HG03565 (cell line): ENCODE results near the gene STAT5A.
A peak's percentile ranks its signal among the peaks of the same experiment; 100 is the strongest.
"Not testable (repeated sequence)": the region's sequence is repeated elsewhere in the genome, so short reads cannot be mapped to it uniquely, and the experiment has no call there.

Source experiments
- ATAC-seq: cut with Tn5 transposase; IDR thresholded peaks from one replicate; pipeline ENCODE4 v1.9.1; 2021; ENCODE audit warnings: mild to moderate bottlenecking, moderate library complexity; ENCODE audit not compliant: unreplicated experiment

The STAT5A gene

DNA sequence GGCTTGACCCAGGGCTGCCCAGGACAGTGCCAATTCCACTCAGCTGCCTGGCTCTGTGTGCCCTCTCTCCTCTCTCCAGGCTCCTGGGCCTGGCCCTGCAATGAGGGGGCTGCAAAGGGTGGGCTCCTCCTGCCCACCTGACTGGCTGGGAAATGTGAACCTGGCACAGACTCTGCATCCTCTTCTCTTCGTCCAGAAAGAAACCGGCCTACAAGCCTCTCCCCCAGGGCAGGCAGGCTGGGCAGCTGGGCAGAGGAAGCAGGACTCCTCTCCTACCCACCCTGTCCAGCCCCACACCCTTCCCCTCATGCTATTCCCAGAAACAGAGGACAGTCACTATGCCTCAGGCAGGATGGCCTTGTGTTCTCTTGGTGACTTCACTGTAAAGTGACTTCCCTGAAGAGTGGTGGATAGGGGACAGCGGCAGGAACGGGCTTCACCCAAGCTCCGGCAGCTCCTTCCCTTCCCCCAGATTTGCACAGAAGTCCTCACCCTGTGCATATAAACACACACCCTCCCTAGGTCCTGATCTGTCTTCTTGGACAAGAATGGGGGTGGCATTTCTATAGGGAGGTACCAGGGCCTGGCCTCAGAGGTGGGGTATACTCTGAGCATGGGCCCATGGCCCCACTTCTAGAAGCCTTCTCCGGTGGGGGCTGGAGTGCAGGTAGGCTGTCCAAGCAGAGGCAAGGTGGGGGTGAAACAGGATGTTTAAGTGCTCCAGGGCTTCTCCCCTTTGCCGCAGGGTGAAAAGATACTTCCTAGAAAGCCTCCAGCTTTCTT lies 4.9 kb upstream of the STAT5A start:
- ATAC-seq: no peak

DNA sequence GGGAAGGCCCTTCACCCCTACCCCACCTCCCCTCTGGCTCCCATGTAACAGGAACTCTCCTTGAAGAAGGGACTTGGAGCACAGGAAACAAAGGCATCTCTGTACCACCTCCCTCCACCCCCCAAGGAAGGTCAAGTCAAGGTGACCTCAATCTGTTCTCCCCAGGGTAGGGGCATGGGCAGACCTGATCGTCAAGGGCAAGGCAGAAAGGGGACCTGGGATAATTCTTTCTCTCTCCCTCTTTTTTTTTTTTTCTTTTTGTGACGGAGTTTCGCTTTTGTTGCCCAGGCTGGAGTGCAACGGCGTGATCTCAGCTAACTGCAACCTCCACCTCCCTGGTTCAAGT lies 4.3 kb upstream of the STAT5A start:
- no peak for ATAC-seq

DNA sequence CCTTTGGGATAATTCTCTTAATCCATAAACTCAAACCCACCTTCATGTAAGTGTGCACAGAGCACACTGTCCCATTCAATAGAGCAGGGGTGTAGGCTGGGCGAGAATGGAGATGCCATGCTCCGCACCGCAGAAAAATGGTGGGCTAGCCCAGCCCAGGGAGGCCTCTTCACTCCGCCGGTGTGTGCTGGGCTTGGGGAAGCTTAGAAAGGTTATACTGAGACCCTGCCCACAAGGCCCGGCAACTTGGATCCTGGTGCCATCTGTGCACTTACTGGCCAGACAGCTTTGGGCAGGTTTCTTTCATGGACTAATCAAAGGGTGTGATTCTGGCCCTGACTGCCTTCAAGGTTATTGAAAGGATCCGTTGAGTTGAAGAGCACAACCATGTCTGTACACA lies 3.7 kb upstream of the STAT5A start:
- no peak for ATAC-seq

DNA sequence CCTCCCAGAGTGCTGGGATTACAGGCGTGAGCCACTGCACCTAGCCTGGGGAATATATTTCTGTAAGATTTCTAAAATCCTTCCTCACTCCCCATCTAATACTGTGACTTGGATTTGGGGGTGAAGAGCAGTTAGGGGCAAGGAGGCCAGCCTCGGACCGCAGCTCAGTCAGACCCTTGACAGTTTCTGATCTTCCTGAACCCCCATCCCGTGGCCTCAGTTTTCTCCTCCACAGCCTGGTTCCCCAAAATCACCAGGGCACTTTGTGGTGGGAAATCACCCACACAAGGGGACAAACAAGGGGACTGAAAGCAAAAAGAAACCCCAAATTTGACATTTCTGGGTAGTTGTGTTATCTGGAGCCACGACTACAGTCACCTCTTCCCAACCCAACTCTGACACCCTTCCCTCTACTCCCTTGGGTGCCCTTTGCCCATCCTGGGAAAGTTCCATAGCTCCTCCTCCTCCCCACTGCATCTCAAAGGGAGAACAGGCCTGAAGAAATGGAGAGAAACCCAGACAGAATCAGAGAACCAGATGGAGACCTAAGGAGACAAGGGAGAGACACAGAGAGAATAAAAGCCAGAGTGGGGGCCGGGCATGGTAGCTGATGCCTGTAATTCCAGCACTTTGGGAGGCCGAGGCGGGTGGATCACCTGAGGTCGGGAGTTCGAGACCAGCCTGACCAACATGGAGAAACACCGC lies 2.8 kb upstream of the STAT5A start:
- ATAC-seq: no peak

DNA sequence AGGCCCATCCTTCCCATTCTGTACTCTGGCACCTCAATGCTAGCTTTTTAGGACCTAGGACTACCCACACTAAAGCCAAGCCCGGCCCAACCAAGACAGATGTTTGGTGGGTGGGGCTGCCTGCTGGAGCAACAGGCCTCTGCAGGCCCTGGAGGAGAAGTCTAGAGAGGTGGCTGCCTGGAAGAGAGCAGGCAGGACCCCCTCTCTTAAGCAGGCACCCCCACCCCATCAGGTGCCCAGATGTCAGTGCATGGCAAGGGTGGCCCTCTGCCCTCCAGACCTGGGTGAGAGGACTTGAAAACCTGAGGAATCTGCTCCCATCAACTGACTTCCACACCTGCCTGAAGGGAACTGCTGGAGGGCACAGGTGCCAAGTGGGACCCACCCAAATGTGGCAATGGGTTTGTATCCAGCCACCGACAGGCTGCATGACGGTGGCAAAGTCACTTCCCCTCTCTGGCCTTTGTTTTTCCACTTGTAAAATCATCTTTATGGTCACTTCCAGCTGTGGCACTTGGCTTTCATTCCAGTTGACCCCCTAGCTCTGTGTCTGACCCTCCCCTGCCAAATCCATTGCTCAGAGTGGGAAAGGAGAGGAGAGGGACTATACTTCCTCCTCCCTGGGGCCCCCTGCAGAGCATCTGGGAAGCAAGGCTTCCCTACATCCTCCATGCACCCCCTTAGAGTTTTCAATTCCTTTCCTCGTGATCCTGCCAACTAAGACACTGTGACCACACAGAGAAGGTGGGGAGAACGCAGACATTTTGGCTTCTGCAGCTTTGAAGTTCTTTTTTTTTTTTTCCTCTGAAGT lies 1.7 kb upstream of the STAT5A start:
- ATAC-seq: no peak

DNA sequence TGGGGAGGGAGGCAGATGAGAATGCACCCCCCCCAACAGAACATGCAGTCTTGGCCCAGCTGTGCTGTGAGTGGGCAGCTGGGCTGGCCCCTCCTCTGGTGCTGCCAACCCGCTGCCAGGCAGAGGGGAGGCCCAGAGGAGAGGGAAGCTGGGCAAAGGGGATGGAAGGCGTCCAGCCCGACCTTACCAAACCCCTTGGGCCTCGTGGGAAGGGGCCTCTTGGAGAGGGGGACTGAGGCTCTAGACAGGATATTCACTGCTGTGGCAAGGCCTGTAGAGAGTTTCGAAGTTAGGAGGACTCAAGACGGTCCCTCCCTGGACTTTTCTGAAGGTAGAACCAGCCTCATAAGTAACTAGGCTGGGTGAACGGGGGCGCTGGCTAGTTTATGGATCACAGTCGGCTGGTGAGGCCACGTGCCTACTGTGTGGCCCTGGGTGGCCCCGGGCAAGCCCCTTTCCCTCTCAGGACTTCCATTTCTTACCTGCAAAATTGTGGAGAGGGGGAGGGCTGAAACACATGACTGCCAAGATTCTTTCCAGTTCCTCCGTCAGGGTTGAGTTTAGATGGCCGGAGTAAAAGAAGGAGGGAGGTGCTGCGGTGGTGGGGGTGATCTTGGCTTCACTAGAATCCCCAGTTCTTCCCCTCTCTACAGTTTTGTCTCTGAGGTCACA lies 857 bp upstream of the STAT5A start:
- no peak for ATAC-seq

DNA sequence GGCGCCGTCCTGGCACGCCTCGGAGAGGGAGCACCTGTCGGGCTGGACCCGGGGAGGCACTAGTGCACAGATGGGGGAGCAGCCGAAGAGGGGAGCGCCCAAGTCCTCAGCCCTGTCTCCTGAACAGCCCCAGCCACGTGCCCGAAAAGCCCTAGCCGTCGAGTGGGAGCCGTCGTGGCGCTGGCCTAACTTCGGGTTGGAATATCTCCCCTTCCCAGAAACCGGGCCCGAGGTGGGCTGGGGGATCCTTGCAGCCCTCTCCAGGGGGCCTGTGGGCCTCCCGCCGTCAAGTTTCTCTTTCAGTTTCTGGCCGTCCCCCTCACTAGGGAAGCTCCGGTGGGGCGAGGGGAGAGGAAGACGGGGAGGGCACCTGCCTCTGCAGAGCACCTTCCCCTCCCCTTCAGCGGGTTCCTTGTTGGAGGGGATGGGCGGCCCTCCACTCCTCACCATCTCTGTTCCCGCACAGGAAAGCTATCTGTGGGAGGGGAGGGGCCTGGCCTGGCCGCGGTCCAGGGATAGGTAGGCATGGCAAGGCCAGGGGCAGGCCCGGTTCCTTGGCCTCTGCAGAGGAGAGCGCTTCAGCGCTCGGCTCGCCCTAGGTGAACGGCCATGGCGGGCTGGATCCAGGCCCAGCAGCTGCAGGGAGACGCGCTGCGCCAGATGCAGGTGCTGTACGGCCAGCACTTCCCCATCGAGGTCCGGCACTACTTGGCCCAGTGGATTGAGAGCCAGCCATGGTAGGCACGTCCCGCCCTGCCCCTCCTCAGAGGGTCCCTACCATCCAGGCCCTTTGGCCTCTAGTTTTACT lies 709 bp downstream of the STAT5A start:
- ATAC-seq: peak; percentile 10

DNA sequence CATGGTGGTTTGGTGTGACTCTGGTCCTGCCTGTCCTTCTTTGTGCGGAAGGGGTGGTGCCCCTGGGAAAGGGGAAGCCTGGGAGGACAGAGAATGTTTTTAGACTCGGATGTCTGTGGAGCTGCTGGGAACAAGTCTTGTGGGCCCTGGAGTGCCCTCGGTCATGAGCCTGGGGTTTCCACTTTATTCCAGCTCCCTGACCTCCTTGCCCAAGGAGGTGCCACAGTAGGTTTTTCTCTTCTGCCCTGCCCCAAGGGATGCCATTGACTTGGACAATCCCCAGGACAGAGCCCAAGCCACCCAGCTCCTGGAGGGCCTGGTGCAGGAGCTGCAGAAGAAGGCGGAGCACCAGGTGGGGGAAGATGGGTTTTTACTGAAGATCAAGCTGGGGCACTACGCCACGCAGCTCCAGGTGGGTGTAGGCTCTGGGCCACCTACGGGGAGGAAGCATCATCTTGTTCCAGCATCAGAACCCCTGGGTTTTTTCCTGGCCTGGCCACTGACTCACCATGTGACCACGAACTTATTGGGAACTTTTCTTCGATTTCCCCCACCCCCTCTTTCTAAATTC lies 1.4 kb downstream of the STAT5A start:
- no peak for ATAC-seq

DNA sequence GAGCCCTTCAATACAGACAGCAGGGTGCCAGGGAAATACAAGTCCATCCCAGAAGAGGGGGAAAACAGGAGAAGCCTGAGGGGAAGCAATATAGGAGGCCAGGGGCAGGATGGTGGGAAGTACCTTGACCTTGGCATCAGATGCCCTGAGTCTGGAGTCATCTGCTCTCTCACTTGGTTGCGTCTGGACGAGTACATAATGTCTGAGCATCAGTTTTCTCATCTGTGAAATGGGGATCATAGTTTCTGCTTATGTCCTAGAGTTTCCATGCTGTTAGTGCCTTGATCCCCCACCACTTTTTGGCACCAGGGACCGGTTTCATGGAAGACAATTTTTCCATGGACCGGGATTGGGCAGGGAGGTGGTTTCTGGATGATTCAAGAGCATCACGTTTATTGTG lies 2.3 kb downstream of the STAT5A start:
- ATAC-seq: no peak

DNA sequence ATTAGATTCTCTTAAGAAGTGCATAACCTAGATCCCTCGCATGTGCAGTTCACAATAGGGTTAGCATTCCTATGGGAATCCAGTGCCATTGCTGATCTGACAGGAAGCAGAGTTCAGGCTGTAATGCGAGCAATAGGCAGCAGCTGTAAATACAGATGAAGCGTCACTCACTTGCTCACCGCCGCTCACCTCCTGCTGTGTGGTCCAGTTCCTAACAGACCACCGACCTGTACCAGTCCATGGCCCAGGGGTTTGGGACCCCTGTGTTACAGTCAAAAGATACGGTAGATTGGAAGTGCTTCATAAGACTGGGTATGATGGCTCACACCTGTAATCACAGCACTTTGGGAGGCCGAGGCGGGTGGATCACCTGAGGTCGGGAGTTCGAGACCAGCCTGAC lies 2.8 kb downstream of the STAT5A start:
- no peak for ATAC-seq

DNA sequence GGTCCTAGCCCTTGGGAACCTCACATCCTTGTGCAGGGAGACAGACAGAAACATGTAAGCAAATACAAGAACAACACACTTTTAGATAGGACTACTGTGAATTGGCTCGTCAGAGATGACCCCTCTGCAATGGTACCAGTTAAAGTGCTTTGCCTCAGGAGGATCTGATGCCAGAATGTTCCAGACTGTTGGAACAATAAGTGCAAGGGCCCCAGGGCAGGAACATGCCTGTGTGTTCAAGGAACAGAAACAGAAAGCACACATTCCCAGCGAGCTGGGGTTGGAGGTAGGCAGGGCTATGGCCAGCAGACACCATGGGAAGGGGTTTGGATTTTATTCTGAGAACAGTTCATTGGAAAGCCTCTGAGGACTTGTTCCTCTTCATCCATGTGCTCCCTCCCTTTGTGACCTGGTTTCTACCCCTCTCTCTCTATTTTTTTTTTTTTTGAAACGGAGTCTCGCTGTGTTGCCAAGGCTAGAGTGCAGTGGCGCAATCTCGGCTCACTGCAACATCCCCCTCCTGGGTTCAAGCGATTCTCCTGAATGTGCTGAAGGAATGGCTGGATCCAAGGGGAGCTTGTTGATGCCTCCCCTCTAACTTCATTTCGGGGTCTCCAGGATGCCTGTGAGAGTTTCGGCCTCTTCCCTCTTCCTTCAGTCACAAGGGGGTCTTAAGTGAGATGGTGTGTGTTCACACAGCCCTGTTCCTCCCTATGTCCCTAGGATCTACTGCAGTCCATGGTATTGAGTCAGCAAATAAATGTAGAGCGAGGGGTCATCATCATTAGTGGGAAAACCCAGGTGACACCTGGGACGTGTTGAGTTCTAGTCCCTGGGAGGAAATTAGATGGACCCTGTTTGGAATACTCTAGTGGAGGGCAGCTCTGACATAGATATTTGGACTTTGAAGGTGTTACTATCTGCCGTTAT lies 6.4 kb downstream of the STAT5A start:
- ATAC-seq: no peak

DNA sequence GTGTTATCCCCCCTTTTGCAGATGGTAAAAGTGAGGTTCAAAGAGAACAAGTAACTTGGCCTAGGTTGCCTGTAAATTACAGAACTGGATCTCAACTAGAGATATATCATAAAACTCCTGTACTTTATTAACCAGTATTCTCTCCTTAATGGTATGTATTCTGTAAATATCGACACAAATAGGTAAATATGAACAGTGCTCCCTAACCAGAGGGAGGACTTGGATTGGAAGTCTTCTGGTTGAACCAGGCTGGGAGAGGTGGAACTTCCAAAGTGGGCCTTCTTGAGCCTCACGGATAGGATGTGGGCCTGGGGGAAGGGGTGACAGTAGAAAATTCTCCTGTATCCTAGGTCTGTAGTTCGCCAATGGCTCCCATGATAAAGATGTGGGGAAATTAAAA lies 7.7 kb downstream of the STAT5A start:
- no peak for ATAC-seq

DNA sequence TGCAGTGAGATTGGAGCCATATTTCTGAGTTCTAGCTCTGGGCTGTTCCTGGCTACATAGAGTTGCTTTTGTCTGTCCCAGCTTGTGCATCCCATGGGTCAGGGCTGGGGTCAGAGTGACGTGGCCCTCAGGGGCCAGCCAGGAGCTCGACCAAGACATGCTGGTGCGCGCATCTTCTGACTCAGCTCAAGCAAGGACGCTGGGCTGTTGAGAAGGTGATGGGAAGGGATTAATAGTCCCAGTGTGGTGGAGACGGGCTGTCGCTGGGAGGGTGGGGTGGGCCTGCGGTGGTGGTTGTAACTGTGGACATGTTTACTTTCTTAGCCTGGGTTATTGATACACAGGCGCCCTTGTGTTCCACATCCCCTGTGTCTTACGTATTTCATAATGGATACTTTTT lies 9.5 kb downstream of the STAT5A start:
- ATAC-seq: not testable (repeated sequence)

DNA sequence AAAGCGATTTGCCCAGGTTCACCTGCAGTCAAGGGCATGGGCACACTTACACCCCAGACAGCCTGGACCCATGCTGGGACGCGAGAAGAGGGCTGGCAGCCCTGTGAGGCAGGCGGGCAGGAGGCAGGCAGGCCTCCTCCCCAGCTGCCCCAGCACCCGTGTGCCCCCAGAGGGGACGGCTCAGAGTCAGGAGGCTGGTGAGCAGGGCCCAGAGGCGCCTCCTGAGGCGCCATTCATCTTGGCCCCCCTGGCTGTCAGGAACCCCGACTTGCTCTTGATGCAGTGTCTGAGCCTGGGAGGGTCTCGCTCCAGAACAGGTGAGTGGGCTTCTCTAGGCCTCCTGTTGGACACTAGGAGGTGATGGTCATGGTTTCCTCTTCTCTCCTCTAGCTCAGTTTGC lies 11.1 kb downstream of the STAT5A start:
- not testable (repeated sequence) for ATAC-seq

DNA sequence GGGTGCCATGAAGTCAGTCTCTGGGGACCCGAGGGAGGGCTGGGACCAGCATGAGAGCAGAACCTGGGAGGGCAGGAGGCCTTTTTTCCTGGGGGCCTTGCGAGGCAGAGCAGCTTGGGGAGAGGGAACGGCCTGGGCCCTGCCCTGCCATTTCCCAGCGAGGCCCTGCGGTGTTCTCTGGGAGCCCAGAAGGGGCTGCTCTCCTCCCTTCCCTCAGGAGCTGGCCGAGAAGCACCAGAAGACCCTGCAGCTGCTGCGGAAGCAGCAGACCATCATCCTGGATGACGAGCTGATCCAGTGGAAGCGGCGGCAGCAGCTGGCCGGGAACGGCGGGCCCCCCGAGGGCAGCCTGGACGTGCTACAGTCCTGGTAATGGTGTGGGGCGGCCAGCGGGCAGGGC lies 11.6 kb downstream of the STAT5A start:
- not testable (repeated sequence) for ATAC-seq

DNA sequence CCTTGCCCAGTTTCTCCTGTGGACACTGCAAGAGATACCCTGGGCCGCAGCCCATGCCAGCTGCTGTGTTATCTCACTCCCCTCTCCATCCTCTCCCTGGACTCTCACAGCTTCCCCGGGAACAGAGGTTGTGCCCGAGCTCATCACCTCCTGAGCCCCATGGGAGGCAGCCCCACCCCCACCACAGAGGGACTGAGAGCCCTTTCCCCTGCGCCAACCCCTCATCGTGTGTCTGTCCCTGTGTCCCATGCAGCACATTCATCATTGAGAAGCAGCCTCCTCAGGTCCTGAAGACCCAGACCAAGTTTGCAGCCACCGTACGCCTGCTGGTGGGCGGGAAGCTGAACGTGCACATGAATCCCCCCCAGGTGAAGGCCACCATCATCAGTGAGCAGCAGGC lies 12.7 kb downstream of the STAT5A start:
- no peak for ATAC-seq

DNA sequence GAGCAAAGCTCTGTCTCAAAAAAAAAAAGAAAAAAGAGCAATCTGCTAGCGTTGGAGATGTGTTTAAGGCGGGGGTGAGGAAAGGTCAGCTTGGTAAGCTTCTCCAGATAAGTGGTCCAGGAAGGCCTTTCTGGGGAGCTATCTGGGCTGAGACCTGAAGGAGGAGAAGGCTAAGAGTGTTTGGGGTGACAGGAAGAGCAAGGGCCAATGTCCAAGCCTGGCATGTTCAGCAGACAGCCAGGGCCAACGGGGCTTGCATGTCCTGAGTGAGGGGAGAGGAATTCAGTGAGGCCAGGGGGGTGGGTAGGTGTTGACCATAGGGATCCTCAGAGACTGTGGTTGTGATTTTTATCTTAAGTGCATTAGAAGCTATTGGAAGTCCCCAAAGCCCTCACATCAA lies 15.4 kb downstream of the STAT5A start:
- ATAC-seq: no peak

DNA sequence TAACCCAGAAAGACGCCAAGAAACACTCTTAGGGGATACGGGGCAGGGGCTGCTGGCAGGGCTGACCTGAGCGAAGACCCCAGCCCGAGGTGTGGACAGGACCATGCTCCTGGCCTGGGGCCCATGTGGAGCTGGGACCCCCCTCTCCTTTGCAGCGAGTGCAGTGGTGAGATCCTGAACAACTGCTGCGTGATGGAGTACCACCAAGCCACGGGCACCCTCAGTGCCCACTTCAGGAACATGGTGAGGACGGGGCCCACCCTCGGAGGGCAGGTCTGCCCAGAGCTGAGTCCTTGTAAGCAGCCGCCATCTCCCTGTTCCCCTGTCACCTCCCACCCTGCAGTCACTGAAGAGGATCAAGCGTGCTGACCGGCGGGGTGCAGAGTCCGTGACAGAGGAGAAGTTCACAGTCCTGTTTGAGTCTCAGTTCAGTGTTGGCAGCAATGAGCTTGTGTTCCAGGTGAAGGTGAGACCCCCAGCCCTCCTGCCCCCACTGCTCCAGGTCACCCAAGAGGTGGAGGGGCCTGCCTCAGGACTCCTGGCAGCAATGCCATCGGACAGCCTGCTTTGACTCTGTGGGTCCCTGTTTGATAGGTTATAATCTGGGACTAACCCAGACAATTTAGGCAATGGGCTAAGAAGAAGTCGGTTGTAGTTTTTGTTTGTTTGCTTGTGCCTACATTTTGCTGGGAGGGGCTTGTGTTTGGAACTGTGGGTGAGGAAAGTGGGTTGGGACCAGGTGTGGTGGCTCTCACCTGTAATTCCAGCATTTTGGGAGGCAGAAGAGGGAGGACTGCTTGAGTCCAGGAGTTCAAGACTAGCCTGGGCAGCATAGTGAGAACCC lies 16.1 kb downstream of the STAT5A start:
- no peak for ATAC-seq
